Measurements from ENCODE around the gene TMPRSS3. TPM values are rescaled to one million over a fixed set of nuclear protein-coding genes. Genes with fewer than 3 reads are reported as not detected.

The TMPRSS3 gene
- polyA plus RNA-seq, 2 of the 4 experiments (the other 2 are of a cell fraction) = 0.10 to 0.12 TPM

GRCh38 chr21:42444745-42445059 is 48.9 kb upstream of the TMPRSS3 start:
- no peaks in the 10 kb centered on the region for H3K4me1 ChIP-seq
- TF ChIP-seq HMGXB4 (CRISPR knock-in tag; IDR thresholded peaks at IDR 0.05; ENCODE audit: borderline replicate concordance) = no peak
- no peak for TF ChIP-seq ZNF302 (CRISPR knock-in tag; IDR thresholded peaks at IDR 0.05)
- TF ChIP-seq POLR2A (IDR thresholded peaks at IDR 0.05; ENCODE audit: low read length) = no peak
- no peak overlapping the region for H3K4me2 ChIP-seq
- ChIA-PET POLR2A (interaction anchor here (0.5 kb wide), 1 partner anchor 226 kb away, joined by 3 read pairs; no protein-coding TSS in a partner anchor), CTCF (interaction anchor here (0.9 to 2.6 kb wide), 2 partner anchors 135 to 299 kb away, joined by 3 to 8 read pairs; no protein-coding TSS in a partner anchor)
- 60% methylated on average over 10 of the region's 10 CpGs for WGBS (ENCODE audit: missing lambda C conversion rate)
- H3K9me3 ChIP-seq = no peaks in the 10 kb centered on the region
- H3K4me3 ChIP-seq = no peak overlapping the region
- ATAC-seq (no peak), FAIRE-seq (no peak), DNase-seq (ENCODE audit: low read depth in 1 of 2, low spot score in 1 of 2) (no peak)
- H3K27ac ChIP-seq = no peak overlapping the region

- no peak overlapping the region for H3K4me3 ChIP-seq
- POLR2A ChIA-PET = interaction anchor here (0.5 kb wide), 1 partner anchor 226 kb away, joined by 3 read pairs; no protein-coding TSS in a partner anchor
- CTCF ChIA-PET = interaction anchor here (0.8 to 2.6 kb wide), 4 partner anchors 106 to 298 kb away, joined by 3 to 8 read pairs (median 4); no protein-coding TSS in a partner anchor
- H3K27ac ChIP-seq = no peak overlapping the region
- no peaks in the 10 kb centered on the region for H3K4me1 ChIP-seq
- H3K4me2 ChIP-seq = no peak overlapping the region
- 63% methylated on average over 28 of the region's 34 CpGs for WGBS (ENCODE audit: missing lambda C conversion rate)
- ATAC-seq (no peak), FAIRE-seq (no peak), DNase-seq (ENCODE audit: low read depth in 1 of 2, low spot score in 1 of 2) (no peak)
- no peak for TF ChIP-seq JUNB (IDR thresholded peaks at IDR 0.05)
- H3K9me3 ChIP-seq = no peaks in the 10 kb centered on the region
Measured at GRCh38 chr21:42443876-42444744, 48.3 kb upstream of the TMPRSS3 start.

- H3K27ac ChIP-seq = no peak overlapping the region
- H3K9me3 ChIP-seq = no peaks in the 10 kb centered on the region
- no peak for FAIRE-seq
- CTCF ChIA-PET = interaction anchor here (0.8 to 2.6 kb wide), 3 partner anchors 105 to 184 kb away, joined by 4 to 8 read pairs (median 4); no protein-coding TSS in a partner anchor
- no peaks in the 10 kb centered on the region for H3K4me1 ChIP-seq
- no peak for ATAC-seq
- DNase-seq (ENCODE audit: low read depth in 1 of 2, low spot score in 1 of 2) = no peak
- POLR2A ChIA-PET = no interaction called here
- no peak for TF ChIP-seq POLR2AphosphoS2 (conservative IDR thresholded peaks at IDR 0.05; ENCODE audit: low read length)
- no peak for TF ChIP-seq RCOR1 (IDR thresholded peaks at IDR 0.05; ENCODE audit: low read depth, low read length)
- no peak for TF ChIP-seq CBX8 (IDR thresholded peaks at IDR 0.05)
- no peak for TF ChIP-seq JUN (IDR thresholded peaks at IDR 0.05)
- TF ChIP-seq USF2 (IDR thresholded peaks at IDR 0.05) = no peak
- TF ChIP-seq HOXA7 (CRISPR knock-in tag; IDR thresholded peaks at IDR 0.05) = no peak
- no peak for TF ChIP-seq SMC3 (IDR thresholded peaks at IDR 0.05)
- no peak for TF ChIP-seq NR3C1 (IDR thresholded peaks at IDR 0.05)
- no peak for TF ChIP-seq EHF (CRISPR knock-in tag; IDR thresholded peaks at IDR 0.05)
- TF ChIP-seq ELK1 (IDR thresholded peaks at IDR 0.05; ENCODE audit: low read depth, low read length) = no peak
- no peak for TF ChIP-seq KDM5A (IDR thresholded peaks at IDR 0.05)
- no peak for TF ChIP-seq ESRRA (IDR thresholded peaks at IDR 0.05; ENCODE audit: borderline replicate concordance, low read length)
- no peak for TF ChIP-seq HOXB5 (CRISPR knock-in tag; IDR thresholded peaks at IDR 0.05)
- TF ChIP-seq RARB (CRISPR knock-in tag; IDR thresholded peaks at IDR 0.05) = no peak
- no peak for TF ChIP-seq EP300 (IDR thresholded peaks at IDR 0.05)
- no peak for TF ChIP-seq TP53 (CRISPR knock-in tag; IDR thresholded peaks at IDR 0.05)
- no peak for TF ChIP-seq BCL3 (IDR thresholded peaks at IDR 0.05)
- 65% methylated on average over 13 of the region's 15 CpGs for WGBS (ENCODE audit: missing lambda C conversion rate)
- no peak overlapping the region for H3K4me2 ChIP-seq
- H3K4me3 ChIP-seq = no peak overlapping the region
Measured at GRCh38 chr21:42443181-42443785, 47.4 kb upstream of the TMPRSS3 start.
